Epithelial cell of proximal tubule (primary cell): Measurements from ENCODE around the gene PGRMC1. TPM values are rescaled to one million over a fixed set of nuclear protein-coding genes. Genes with fewer than 3 reads are reported as not detected.

Source experiments
- DNase-seq: peaks from one replicate; pipeline ENCODE4 v3.0.0-alpha.2; 2011; ENCODE audit warnings: low read depth
- H3K4me3 ChIP-seq: 2 replicates; pipeline ENCODE4 v1.5.1; 2011; ENCODE audit warnings: low read depth, mild to moderate bottlenecking, low read length
- total RNA-seq: library from RNA; depleted of rRNA; stranded (reverse); fragments of >200 nt; gene quantifications from 2 replicates; pipeline ENCODE4 v1.2.3, GENCODE V29; 2015
- TF ChIP-seq, protein P1 (sequence below): conservative IDR thresholded peaks from 2 replicates; pipeline ENCODE4 v1.5.1; 2012; ENCODE audit warnings: low read depth, mild to moderate bottlenecking, low read length

Gene PGRMC1
- total RNA-seq, 1 donor from 2014 or later: 112 TPM

DNA sequence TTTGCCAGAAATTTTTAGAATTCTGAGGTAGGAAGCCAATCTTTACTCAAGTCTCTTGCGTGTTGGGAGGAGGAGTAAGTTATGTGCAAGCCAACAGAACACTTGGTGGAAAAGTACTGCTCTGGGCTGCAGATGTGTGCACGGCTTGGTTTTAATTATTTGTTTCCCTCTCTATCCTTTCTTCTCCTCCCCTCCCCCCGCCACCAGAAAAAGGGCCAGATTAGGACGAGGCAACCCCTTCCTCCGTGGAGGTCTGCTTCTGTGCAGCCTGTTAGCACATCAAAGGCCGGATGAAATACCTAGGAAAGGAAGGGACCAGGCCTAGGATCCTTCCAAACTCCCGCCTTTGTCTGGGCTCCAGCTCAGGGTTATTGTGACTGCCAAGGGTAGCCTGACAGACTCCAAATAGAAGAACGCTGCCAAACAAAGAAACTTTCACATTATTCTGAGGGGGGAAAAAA lies 1.0 kb upstream of the PGRMC1 start:
- TF ChIP-seq, protein P1, sequence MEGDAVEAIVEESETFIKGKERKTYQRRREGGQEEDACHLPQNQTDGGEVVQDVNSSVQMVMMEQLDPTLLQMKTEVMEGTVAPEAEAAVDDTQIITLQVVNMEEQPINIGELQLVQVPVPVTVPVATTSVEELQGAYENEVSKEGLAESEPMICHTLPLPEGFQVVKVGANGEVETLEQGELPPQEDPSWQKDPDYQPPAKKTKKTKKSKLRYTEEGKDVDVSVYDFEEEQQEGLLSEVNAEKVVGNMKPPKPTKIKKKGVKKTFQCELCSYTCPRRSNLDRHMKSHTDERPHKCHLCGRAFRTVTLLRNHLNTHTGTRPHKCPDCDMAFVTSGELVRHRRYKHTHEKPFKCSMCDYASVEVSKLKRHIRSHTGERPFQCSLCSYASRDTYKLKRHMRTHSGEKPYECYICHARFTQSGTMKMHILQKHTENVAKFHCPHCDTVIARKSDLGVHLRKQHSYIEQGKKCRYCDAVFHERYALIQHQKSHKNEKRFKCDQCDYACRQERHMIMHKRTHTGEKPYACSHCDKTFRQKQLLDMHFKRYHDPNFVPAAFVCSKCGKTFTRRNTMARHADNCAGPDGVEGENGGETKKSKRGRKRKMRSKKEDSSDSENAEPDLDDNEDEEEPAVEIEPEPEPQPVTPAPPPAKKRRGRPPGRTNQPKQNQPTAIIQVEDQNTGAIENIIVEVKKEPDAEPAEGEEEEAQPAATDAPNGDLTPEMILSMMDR: no peak
- no peak overlapping the region for H3K4me3 ChIP-seq
- no peak for DNase-seq

DNA sequence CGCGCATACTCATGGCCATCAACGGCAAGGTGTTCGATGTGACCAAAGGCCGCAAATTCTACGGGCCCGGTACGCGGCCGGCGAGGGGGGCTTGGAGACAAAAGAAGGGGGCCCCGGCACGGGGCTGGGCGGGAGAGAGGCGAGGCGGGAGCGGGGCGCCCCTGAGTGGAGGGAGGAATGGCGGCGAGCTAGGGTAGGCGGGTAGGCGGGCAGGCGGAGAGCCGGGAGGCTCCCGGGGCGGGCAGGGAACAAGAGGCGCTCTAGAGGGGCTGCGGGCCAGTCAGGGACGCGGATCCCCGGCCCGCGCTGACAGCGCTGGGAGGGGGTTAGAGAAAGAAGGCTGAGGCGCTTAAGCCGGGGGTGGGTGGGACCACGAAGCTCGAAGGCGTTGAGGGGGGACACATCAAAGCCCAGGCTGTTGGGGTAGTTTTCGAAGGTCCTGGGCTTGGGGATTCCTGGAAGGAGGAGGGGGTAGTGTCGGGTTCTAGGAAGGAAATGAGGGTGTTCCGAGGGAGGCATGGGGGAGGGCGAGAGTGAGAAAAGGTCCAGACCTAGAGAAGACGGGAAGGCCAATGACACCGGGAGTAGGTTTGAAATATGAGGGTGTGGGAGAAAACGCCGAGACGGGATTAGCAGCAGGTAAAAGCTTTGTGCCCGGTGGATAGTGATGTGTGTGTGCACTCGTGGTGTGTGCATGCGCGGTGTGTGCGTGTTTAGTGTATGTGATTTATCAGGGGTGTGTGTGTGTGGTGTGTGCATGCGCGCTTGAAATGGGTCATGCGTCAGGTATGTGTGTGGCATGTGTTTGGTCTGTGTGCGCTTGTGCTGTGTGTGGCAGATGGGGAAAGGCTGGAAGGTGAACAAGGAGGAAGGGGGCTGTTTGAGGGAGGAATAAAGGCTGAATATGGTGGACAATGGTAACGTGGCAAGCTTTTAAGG lies 807 bp downstream of the PGRMC1 start:
- peak overlapping the region; percentile 82 for H3K4me3 ChIP-seq
- no peak for DNase-seq
- TF ChIP-seq, protein P1: no peak

DNA sequence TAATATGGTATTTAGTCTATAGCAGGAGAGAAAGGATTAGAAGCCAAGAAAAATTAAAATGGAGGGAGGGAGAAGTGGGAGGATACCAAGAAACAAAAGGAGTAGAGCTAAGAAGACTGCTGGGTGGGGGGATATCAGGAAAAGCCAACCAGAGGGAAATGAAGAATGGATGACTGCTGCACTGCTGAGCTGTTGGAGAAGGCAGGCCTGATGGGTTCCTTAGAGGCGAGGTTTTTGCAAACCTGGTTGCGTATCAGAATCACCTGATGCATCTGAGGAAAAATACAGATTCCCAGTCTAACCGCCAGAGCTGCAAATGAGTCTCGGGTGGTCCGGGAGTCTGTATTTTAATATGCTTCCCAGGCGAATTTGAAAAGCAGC lies 1.5 kb downstream of the PGRMC1 start:
- DNase-seq: no peak
- TF ChIP-seq, protein P1: no peak
- H3K4me3 ChIP-seq: peak overlapping the region; percentile 82

DNA sequence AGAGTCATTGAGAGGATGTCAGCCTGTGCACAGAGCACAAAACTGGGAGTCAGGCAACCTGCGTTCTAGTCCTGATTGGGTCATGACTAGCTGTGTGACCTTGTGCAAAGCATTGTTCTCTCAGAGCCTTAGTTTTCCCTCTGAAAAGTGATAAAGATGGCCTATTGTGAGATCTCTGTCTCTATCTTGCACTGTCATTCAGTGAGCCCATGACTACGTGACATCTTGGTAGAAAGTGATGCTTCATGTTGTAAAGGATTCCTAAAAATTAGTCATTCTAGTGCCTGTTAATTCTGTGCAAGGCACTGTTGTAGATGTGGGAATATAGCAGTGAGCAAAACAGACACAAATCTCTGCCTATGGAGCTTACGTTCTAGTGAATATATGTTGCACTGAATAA lies 2.5 kb downstream of the PGRMC1 start:
- peak overlapping the region; percentile 5 for H3K4me3 ChIP-seq
- TF ChIP-seq, protein P1: no peak
- DNase-seq: no peak

DNA sequence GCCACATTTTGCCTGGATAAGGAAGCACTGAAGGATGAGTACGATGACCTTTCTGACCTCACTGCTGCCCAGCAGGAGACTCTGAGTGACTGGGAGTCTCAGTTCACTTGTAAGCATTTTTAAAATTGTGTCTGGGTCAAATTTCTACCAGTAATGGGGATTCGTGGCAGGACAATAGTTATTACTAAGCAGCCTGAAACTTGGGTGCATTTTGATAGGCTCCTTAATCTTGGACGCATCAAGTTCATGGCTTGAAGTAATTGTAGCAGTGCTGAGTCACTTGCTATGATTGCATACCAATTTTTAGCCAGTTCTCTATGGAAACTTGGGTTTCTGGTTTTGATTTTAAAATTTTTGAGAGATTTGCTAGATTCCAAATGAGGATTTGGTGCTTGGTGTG lies 4.3 kb downstream of the PGRMC1 start:
- no peak for DNase-seq
- TF ChIP-seq, protein P1: no peak
- H3K4me3 ChIP-seq: no peak overlapping the region

DNA sequence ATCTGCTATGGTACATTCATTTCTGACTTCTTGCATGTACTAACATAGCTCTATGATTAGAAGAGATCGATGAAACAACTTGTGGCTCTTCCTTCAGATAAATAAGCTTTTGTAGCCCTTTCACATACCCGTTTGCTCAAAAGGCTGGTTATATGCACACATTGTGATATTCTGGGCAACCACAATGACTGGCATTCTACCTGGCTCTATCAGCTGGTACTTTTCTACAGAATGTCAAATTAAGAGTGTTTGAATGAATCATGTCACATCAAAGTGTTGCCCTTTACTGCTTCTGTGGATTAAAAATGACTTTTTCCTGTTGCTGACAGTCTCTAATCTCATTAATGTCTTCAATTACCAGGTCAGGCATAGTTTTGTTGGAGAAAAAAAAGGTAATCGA lies 11.6 kb downstream of the PGRMC1 start:
- no peak for DNase-seq
- TF ChIP-seq, protein P1: no peak

More for the DNA sequence above, 11.6 kb downstream of the PGRMC1 start:
- no peak overlapping the region for H3K4me3 ChIP-seq
